Tibial nerve (tissue), 4 donors: ENCODE data around the gene CCDC43.

ENCODE experiments used
- CTCF ChIP-seq, 5 experiments: fragments of 200-600 bp in 3 of 5; fragments of 450-650 bp in 2 of 5; sonication (generic) in 3 of 5; IDR thresholded peaks; one replicate each; pipeline ENCODE4 v1.5.1; 2016 to 2019; ENCODE audit warnings: antibody characterized with exemption in 5 of 5, mild to moderate bottlenecking in 3 of 5, moderate library complexity in 2 of 5
- EP300 ChIP-seq, 2 donors: sonication (generic); formaldehyde crosslinking; IDR thresholded peaks; one replicate each; pipeline ENCODE4 v1.6.1; 2017; ENCODE audit warnings: antibody characterized with exemption in 2 of 2, mild to moderate bottlenecking in 1 of 2
- POLR2A ChIP-seq, 2 donors: fragments of 450-650 bp; IDR thresholded peaks; one replicate each; pipeline ENCODE4 v1.6.1; 2017; ENCODE audit warnings: antibody characterized with exemption in 2 of 2, mild to moderate bottlenecking in 2 of 2, moderate library complexity in 2 of 2

DNA sequence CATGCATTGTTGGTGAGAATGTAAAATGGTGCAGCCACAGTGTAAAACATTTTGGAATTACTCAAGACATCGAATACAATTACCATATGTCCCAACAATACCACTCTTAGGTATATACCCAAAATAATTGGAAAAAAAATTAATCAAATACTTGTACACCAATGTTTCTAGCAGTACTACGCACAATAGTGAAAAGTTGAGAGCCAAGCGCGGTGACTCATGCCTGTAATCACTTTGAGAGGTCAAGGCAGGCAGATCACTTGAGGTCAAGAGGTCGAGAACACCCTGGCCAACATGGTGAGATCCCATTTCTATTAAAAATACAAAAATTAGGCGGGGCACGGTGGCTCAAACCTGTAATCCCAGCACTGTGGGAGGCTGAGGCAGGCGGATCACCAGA is 36.8 kb downstream of the CCDC43 start:
- TF ChIP-seq CTCF (IDR thresholded peaks at IDR 0.05) (no peak), POLR2A (IDR thresholded peaks at IDR 0.05) (no peak), EP300 (IDR thresholded peaks at IDR 0.05) (no peak)
